ENCODE data around the gene ARHGAP15. TPM values are rescaled to one million over a fixed set of nuclear protein-coding genes. Genes with fewer than 3 reads are reported as not detected.

ARHGAP15 gene
- total RNA-seq, 1 donor from 2014 or later, result 7.0 TPM

GRCh38 chr2:143732871-143733270, 603.7 kb downstream of the ARHGAP15 start:
- H3K36me3 ChIP-seq, result no peaks in the 10 kb centered on the region
- H3K9me3 ChIP-seq (replicated peaks), result no peaks in the 10 kb centered on the region
- DNase-seq, result no peak
- no peak overlapping the region for H3K4me3 ChIP-seq
- TF ChIP-seq, protein P1, sequence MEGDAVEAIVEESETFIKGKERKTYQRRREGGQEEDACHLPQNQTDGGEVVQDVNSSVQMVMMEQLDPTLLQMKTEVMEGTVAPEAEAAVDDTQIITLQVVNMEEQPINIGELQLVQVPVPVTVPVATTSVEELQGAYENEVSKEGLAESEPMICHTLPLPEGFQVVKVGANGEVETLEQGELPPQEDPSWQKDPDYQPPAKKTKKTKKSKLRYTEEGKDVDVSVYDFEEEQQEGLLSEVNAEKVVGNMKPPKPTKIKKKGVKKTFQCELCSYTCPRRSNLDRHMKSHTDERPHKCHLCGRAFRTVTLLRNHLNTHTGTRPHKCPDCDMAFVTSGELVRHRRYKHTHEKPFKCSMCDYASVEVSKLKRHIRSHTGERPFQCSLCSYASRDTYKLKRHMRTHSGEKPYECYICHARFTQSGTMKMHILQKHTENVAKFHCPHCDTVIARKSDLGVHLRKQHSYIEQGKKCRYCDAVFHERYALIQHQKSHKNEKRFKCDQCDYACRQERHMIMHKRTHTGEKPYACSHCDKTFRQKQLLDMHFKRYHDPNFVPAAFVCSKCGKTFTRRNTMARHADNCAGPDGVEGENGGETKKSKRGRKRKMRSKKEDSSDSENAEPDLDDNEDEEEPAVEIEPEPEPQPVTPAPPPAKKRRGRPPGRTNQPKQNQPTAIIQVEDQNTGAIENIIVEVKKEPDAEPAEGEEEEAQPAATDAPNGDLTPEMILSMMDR (IDR thresholded peaks at IDR 0.05; ENCODE audit: borderline replicate concordance), result no peak
- no peaks in the 10 kb centered on the region for H3K27me3 ChIP-seq (ENCODE audit: low read depth)
- H3K4me1 ChIP-seq, result no peaks in the 10 kb centered on the region
- intact Hi-C loops (cut with micrococcal nuclease), result no loop called here
- H3K27ac ChIP-seq (replicated peaks), result no peak overlapping the region

DNA sequence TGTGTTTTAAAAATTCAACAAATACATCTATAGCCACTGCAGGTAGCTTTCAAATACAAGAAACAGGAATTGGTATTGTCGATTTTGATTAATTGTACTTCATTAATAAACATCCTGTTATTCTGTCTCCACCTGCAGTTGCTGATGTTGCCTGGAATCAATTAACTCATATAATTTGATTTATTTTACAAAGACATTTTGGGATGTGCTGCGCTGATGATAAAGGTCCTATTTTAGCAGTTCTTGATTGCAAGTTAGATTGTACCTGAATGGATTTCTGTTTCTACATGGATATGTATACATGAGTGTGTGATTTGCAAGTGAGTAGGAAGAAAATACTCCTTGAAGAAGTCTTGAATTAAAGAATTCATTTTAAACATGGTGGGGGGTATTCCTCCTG, 605.3 kb downstream of the ARHGAP15 start:
- Histone ChIP-seq H3K9me3 (replicated peaks) (no peaks in the 10 kb centered on the region), H3K27me3 (ENCODE audit: low read depth) (no peaks in the 10 kb centered on the region), H3K4me1 (no peaks in the 10 kb centered on the region), H3K27ac (replicated peaks) (no peak overlapping the region), H3K4me3 (no peak overlapping the region), H3K36me3 (no peaks in the 10 kb centered on the region)
- DNase-seq, result no peak
- intact Hi-C loops (cut with micrococcal nuclease), result no loop called here
- TF ChIP-seq, protein P1 (IDR thresholded peaks at IDR 0.05; ENCODE audit: borderline replicate concordance), result no peak

GRCh38 chr2:143736904-143737303, 607.7 kb downstream of the ARHGAP15 start:
- no peak overlapping the region for H3K4me3 ChIP-seq
- H3K9me3 ChIP-seq (replicated peaks), result no peaks in the 10 kb centered on the region
- no peaks in the 10 kb centered on the region for H3K27me3 ChIP-seq (ENCODE audit: low read depth)
- no peaks in the 10 kb centered on the region for H3K36me3 ChIP-seq
- no peak overlapping the region for H3K27ac ChIP-seq (replicated peaks)
- TF ChIP-seq, protein P1 (IDR thresholded peaks at IDR 0.05; ENCODE audit: borderline replicate concordance), result no peak
- intact Hi-C loops (cut with micrococcal nuclease), result no loop called here
- DNase-seq, result no peak
- no peaks in the 10 kb centered on the region for H3K4me1 ChIP-seq

DNA sequence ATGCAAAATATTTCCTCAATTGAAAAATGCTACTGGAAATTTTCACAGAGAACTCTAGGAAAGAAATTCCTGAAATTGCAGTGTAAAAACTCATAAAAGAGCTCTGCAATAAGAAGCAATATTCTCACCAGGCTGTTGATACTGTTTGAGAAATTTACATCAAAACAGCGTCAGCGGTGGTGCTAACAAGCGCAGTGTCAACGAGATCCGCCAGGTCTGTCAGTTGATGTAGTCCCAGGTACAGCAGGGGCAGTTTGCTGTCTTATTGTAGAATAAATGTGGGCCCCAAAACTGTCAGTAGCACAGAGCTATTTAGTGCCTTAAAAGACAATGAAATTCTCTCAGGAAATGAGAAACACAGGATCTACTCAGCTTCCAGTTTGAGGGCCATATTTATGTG, 611.2 kb downstream of the ARHGAP15 start:
- no peak for DNase-seq
- H3K4me3 ChIP-seq, result no peak overlapping the region
- H3K4me1 ChIP-seq, result no peaks in the 10 kb centered on the region
- H3K27me3 ChIP-seq (ENCODE audit: low read depth), result no peaks in the 10 kb centered on the region
- H3K36me3 ChIP-seq, result no peaks in the 10 kb centered on the region
- H3K27ac ChIP-seq (replicated peaks), result no peak overlapping the region
- intact Hi-C loops (cut with micrococcal nuclease), result no loop called here
- no peaks in the 10 kb centered on the region for H3K9me3 ChIP-seq (replicated peaks)
- TF ChIP-seq, protein P1 (IDR thresholded peaks at IDR 0.05; ENCODE audit: borderline replicate concordance), result no peak

DNA sequence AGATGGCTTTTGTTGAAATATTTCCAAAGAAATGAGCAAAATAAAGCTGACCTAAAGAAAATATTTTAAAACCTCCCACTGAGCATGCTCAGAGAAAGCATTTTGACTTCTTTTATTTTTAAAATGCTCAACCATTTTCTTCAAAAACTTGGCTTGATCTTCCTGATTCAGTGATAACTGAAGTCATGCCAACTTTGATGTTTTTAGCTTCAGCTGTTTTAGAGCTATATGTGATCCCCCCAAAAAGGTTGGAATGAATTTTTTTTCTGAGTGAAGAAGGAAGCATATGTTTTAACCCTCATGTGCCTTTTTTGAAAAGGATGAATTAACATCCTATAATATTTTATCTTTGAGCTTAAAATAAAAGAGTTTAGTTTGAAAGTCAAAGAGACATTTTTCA, 612.0 kb downstream of the ARHGAP15 start:
- no peak overlapping the region for H3K4me3 ChIP-seq
- DNase-seq, result no peak
- no peaks in the 10 kb centered on the region for H3K4me1 ChIP-seq
- intact Hi-C loops (cut with micrococcal nuclease), result no loop called here
- no peaks in the 10 kb centered on the region for H3K36me3 ChIP-seq
- no peak overlapping the region for H3K27ac ChIP-seq (replicated peaks)
- no peaks in the 10 kb centered on the region for H3K27me3 ChIP-seq (ENCODE audit: low read depth)
- TF ChIP-seq, protein P1 (IDR thresholded peaks at IDR 0.05; ENCODE audit: borderline replicate concordance), result no peak
- no peaks in the 10 kb centered on the region for H3K9me3 ChIP-seq (replicated peaks)

DNA sequence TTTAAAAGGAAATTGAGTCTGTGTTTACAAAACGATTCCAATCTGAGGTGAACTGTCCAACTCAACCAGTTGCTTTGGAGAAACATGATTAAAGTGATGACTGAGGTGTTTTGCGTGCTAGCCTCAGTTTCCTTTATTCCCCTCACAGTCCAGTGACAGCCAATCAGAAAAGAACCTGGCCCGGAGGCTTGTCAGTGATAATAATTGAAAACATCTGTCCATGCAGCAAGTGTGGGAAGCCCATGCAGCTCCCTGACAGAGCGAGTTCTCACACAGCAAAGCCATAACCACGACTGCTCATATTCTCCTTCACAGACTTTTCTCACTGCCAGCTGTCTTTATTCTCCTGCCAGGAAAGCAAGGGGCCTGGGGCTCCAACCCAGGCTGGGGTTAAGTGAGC, 613.4 kb downstream of the ARHGAP15 start:
- no peaks in the 10 kb centered on the region for H3K36me3 ChIP-seq
- no peaks in the 10 kb centered on the region for H3K4me1 ChIP-seq
- intact Hi-C loops (cut with micrococcal nuclease), result no loop called here
- TF ChIP-seq, protein P1 (IDR thresholded peaks at IDR 0.05; ENCODE audit: borderline replicate concordance), result no peak
- no peak overlapping the region for H3K27ac ChIP-seq (replicated peaks)
- no peaks in the 10 kb centered on the region for H3K27me3 ChIP-seq (ENCODE audit: low read depth)
- no peak overlapping the region for H3K4me3 ChIP-seq
- DNase-seq, result no peak
- H3K9me3 ChIP-seq (replicated peaks), result no peaks in the 10 kb centered on the region
